Natural killer cell (primary cell): ENCODE measurements around the gene MEIOSIN. TPM values are rescaled to one million over a fixed set of nuclear protein-coding genes. Genes with fewer than 3 reads are reported as not detected.

Source experiments
- ATAC-seq, 3 donors: fragments of 150-1000 bp in 2 of 3; fragments of 200-7000 bp in 1 of 3; cut with Tn5 transposase; 1 replicate in 1 of 3; 2 replicates in 2 of 3; pipeline ENCODE4 v1.10.0; 2021; ENCODE audit warnings: mild to moderate bottlenecking in 2 of 3, moderate library complexity in 2 of 3
- DNase-seq, 2 donors: peaks; one replicate each; pipeline versions ENCODE4 v3.0.0 to v3.0.0-alpha.2; 2013 to 2021; ENCODE audit warnings: mixed read lengths in 1 of 2
- H3K27ac ChIP-seq: one replicate; pipeline ENCODE4 v1.5.1; 2013; ENCODE audit warnings: mild to moderate bottlenecking, low read length
- H3K27me3 ChIP-seq: one replicate; pipeline ENCODE4 v1.6.1; 2013; ENCODE audit warnings: low read length; ENCODE audit not compliant: control insufficient read depth, insufficient read depth
- H3K36me3 ChIP-seq: one replicate; pipeline ENCODE4 v1.6.1; 2013; ENCODE audit warnings: low read length; ENCODE audit not compliant: control insufficient read depth, insufficient read depth
- H3K4me1 ChIP-seq: one replicate; pipeline ENCODE4 v1.6.1; 2013; ENCODE audit warnings: low read length; ENCODE audit not compliant: control insufficient read depth, insufficient read depth
- H3K4me3 ChIP-seq: one replicate; pipeline ENCODE4 v1.5.1; 2013; ENCODE audit warnings: low read length
- H3K9me3 ChIP-seq: one replicate; pipeline ENCODE4 v1.6.1; 2013; ENCODE audit warnings: low read length; ENCODE audit not compliant: control insufficient read depth, insufficient read depth
- H3K27ac Mint-ChIP-seq, 2 donors: one replicate each; pipeline ENCODE4 v1.8.0; 2022; ENCODE audit warnings: mild to moderate bottlenecking in 2 of 2, mixed read lengths in 2 of 2, moderate library complexity in 1 of 2
- H3K27me3 Mint-ChIP-seq, 2 donors: one replicate each; pipeline ENCODE4 v1.8.0; 2022; ENCODE audit warnings: low read depth in 2 of 2, mixed read lengths in 2 of 2
- H3K36me3 Mint-ChIP-seq: one replicate; pipeline ENCODE4 v1.8.0; 2022; ENCODE audit warnings: mixed read lengths
- H3K4me1 Mint-ChIP-seq, 2 donors: one replicate each; pipeline ENCODE4 v1.8.0; 2022; ENCODE audit warnings: mixed read lengths in 2 of 2
- H3K4me3 Mint-ChIP-seq: one replicate; pipeline ENCODE4 v1.8.0; 2022; ENCODE audit warnings: mild to moderate bottlenecking, moderate library complexity, mixed read lengths
- H3K9me3 Mint-ChIP-seq, 2 donors: one replicate each; pipeline ENCODE4 v1.8.0; 2022; ENCODE audit warnings: mixed read lengths in 2 of 2
- CTCF ChIP-seq: fragments of 200-600 bp; IDR thresholded peaks from one replicate; pipeline ENCODE4 v1.8.0; 2022; ENCODE audit warnings: antibody characterized with exemption
- WGBS: methylation state at CpG from one replicate; pipeline ENCODE4 v1.1.7; 2013; ENCODE audit warnings: missing lambda C conversion rate; ENCODE audit not compliant: insufficient coverage; 5-methylcytosine and 5-hydroxymethylcytosine counted together
- intact Hi-C: fragments of 100-400 bp; cut with micrococcal nuclease; formaldehyde crosslinking; loops from one replicate; pipeline ENCODE4 v1.14.2; 2022
- total RNA-seq, 4 donors: library from RNA; stranded (reverse); fragments of 120-200 nt in 1 of 4; gene quantifications; one replicate each; pipeline versions ENCODE4 v1.2.3 to v1.2.4, GENCODE V29; 2013 to 2022

The MEIOSIN gene
- total RNA-seq, 3 donors from 2014 or later (not counting 1 experiment from before 2014, with no cell fraction given), result not detected

- intact Hi-C loops, result loop anchor here (1.0 kb wide), 1 partner anchor 23 kb away; no protein-coding TSS in a partner anchor
- Mint-ChIP-seq H3K4me1 (peaks cover 34 to 42% of the 10 kb centered on the region in 2 donors), H3K4me3 (peak overlapping the region; percentile 82), H3K9me3 (no peaks in the 10 kb centered on the region), H3K27me3 (peaks cover 0 to 8% of the 10 kb centered on the region in 2 donors), H3K36me3 (peaks cover 10% of the 10 kb centered on the region), H3K27ac (peak overlapping the region; percentile 86 to 98)
- H3K4me3 ChIP-seq, result no peak overlapping the region
- H3K27ac ChIP-seq, result peak overlapping the region; percentile 68
- WGBS, result 49% methylated on average over 3 of the region's 3 CpGs
- H3K9me3 ChIP-seq, result no peaks in the 10 kb centered on the region
- TF ChIP-seq CTCF, result no peak
- H3K4me1 ChIP-seq, result peaks cover 32% of the 10 kb centered on the region
- DNase-seq (no peak), ATAC-seq (no peak)
- peaks cover 10% of the 10 kb centered on the region for H3K36me3 ChIP-seq
- peaks cover 5% of the 10 kb centered on the region for H3K27me3 ChIP-seq
Observed at GRCh38 chr19:45793178-45793564, 59.9 kb downstream of the MEIOSIN start.

DNA sequence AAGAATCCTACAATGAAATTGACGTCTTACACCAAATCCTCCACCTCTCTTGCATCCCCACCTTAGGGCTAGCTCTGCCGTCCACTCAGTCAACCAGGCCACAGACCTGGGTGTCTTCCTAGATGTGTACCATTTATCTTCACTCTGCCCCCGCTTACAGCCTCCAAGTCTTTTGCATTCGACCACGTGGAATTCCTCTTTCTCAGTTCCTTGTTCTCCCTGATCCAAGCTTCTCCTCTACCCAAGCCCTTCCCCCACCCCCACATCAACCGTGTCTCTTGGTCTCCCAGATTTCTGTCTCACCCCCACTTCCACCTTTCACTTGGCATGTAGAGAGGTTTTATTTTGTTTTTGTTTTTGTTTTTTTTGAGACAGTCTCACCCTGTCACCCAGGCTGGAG, 60.6 kb downstream of the MEIOSIN start:
- Mint-ChIP-seq H3K9me3 (no peaks in the 10 kb centered on the region), H3K27ac (peak overlapping the region; percentile 86 to 98), H3K4me3 (peak overlapping the region; percentile 82), H3K27me3 (peaks cover 0 to 9% of the 10 kb centered on the region in 2 donors), H3K36me3 (peaks cover 5% of the 10 kb centered on the region), H3K4me1 (peaks cover 33 to 38% of the 10 kb centered on the region in 2 donors)
- WGBS, result 31% methylated on average over 5 of the region's 6 CpGs
- intact Hi-C loops, result loop anchor here (1.0 kb wide), 1 partner anchor 24 kb away; no protein-coding TSS in a partner anchor
- Histone ChIP-seq H3K4me3 (no peak overlapping the region), H3K27ac (no peak overlapping the region), H3K4me1 (peaks cover 32% of the 10 kb centered on the region), H3K27me3 (peaks cover 5% of the 10 kb centered on the region), H3K9me3 (no peaks in the 10 kb centered on the region), H3K36me3 (peaks cover 7% of the 10 kb centered on the region)
- no peak for TF ChIP-seq CTCF
- ATAC-seq (no peak), DNase-seq (no peak)

DNA sequence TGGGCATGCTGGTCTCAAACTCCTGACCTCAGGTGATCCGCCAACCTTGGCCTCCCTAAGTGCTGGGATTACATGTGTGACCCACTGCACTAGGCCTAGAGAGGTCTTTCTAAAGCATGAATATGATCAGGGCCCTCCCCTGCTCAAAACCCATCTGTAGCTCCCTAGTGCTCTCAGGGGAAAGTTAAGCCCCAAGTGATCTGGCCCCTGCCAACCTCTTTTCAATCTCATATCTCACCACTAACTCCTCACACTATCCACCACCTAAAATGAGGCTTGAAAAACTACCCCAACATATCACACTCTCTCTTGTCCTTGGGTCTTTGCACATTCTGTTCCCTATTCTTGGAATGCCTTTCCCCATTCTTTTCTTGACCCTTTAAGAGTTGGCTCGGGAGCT, 61.4 kb downstream of the MEIOSIN start:
- Histone ChIP-seq H3K9me3 (no peaks in the 10 kb centered on the region), H3K27ac (no peak overlapping the region), H3K36me3 (no peaks in the 10 kb centered on the region), H3K4me1 (peaks cover 32% of the 10 kb centered on the region), H3K4me3 (no peak overlapping the region), H3K27me3 (peaks cover 5% of the 10 kb centered on the region)
- 86% methylated on average over 2 of the region's 2 CpGs for WGBS
- DNase-seq, result no peak
- Mint-ChIP-seq H3K4me1 (peaks cover 29 to 39% of the 10 kb centered on the region in 2 donors), H3K4me3 (no peak overlapping the region), H3K9me3 (no peaks in the 10 kb centered on the region), H3K27ac (peak overlapping the region; percentile 33 to 86), H3K36me3 (no peaks in the 10 kb centered on the region), H3K27me3 (peaks cover 0 to 13% of the 10 kb centered on the region in 2 donors)
- TF ChIP-seq CTCF, result no peak
- no peak for ATAC-seq
- intact Hi-C loops, result no loop called here

DNA sequence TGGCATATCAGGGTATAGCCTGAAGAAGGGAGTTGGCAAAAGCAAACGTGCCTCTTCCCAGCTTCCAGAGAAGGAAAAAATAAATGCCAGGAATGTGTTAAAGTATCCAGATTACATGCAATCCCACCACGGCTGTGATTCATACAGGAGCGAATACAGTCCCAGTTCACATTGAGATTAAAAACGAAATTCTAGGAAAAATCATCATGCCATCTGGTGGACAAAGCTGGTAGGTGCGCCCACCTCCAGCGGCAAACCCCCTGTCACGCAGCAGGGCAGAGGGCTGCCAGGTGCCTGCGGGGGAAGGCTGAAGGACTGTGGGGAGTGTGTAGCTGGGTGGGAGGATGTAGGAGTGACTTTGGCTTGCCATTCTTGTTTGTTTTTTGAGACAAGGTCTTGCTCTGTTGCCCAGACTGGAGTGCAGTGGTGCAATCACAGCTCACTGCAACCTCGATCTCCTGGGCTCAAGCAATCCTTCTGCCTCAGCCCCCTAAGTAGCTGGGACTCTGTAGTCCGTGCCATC, 65.8 kb downstream of the MEIOSIN start:
- Histone ChIP-seq H3K27me3 (peaks cover 5% of the 10 kb centered on the region), H3K27ac (no peak overlapping the region)
- H3K27me3 Mint-ChIP-seq, result peaks cover 0 to 18% of the 10 kb centered on the region in 2 donors

More for the DNA sequence above, 65.8 kb downstream of the MEIOSIN start:
- Mint-ChIP-seq H3K36me3 (no peaks in the 10 kb centered on the region), H3K27ac (no peak overlapping the region), H3K4me3 (no peak overlapping the region), H3K4me1 (peaks cover under 1 to 5% of the 10 kb centered on the region in 2 donors), H3K9me3 (no peaks in the 10 kb centered on the region)
- TF ChIP-seq CTCF, result peak; percentile 86
- no peaks in the 10 kb centered on the region for H3K36me3 ChIP-seq
- no peaks in the 10 kb centered on the region for H3K9me3 ChIP-seq
- no peak overlapping the region for H3K4me3 ChIP-seq
- H3K4me1 ChIP-seq, result no peaks in the 10 kb centered on the region
- intact Hi-C loops, result loop anchor here (1.0 kb wide), 1 partner anchor 29 kb away; no protein-coding TSS in a partner anchor
- 9% methylated on average over 10 of the region's 10 CpGs for WGBS
- ATAC-seq (peak; percentile 77 to 96 (median 88)), DNase-seq (peak; percentile 55 to 83)
